COR-L47 (cell line): ENCODE results near the gene STKLD1.
"Not testable (repeated sequence)": the region's sequence is repeated elsewhere in the genome, so short reads cannot be mapped to it uniquely, and the experiment has no call there.

Experiments used
- DNase-seq: peaks from one replicate; lab custom pipeline; 2025; lab: John Stamatoyannopoulos, UW

Gene STKLD1

GRCh38 chr9:133375724-133376654, at the start of gene STKLD1, which contains the start of gene SURF4:
STKLD1 (plus strand) TSS chr9:133376366; CDS start chr9:133376474, 108 bp downstream.
SURF4 (minus strand) TSS chr9:133376060; CDS start chr9:133375969, 91 bp downstream.
- DNase-seq: peak; percentile 95

- DNase-seq: not testable (repeated sequence)
Measured at GRCh38 chr9:133327021-133327420, 49.1 kb upstream of the STKLD1 start.

- DNase-seq: no peak
Measured at GRCh38 chr9:133327834-133328484, 48.2 kb upstream of the STKLD1 start.

- peak; percentile 7 for DNase-seq
Measured at GRCh38 chr9:133329306-133330156, 46.6 kb upstream of the STKLD1 start.

- DNase-seq: no peak
Measured at GRCh38 chr9:133331221-133331620, 44.9 kb upstream of the STKLD1 start.

- DNase-seq: no peak
Measured at GRCh38 chr9:133331641-133332380, 44.4 kb upstream of the STKLD1 start.

GRCh38 chr9:133332381-133332730, 43.8 kb upstream of the STKLD1 start:
- DNase-seq: no peak

- no peak for DNase-seq
Measured at GRCh38 chr9:133333011-133333410, 43.2 kb upstream of the STKLD1 start.

- no peak for DNase-seq
Measured at GRCh38 chr9:133333566-133333965, 42.6 kb upstream of the STKLD1 start.

GRCh38 chr9:133334161-133334560, 42.0 kb upstream of the STKLD1 start:
- DNase-seq: no peak

GRCh38 chr9:133334888-133335287, 41.3 kb upstream of the STKLD1 start:
- DNase-seq: not testable (repeated sequence)

- DNase-seq: peak; percentile 92
Measured at GRCh38 chr9:133335924-133336811, 40.0 kb upstream of the STKLD1 start, which contains the start of gene SURF6. SURF6 (minus strand) TSS chr9:133336188; CDS start chr9:133336132, 56 bp downstream.

GRCh38 chr9:133339641-133340040, 36.5 kb upstream of the STKLD1 start:
- DNase-seq: no peak

- no peak for DNase-seq
Measured at GRCh38 chr9:133340256-133340655, 35.9 kb upstream of the STKLD1 start.

- no peak for DNase-seq
Measured at GRCh38 chr9:133340916-133341315, 35.2 kb upstream of the STKLD1 start.

GRCh38 chr9:133341369-133342068, 34.6 kb upstream of the STKLD1 start:
- no peak for DNase-seq

- DNase-seq: no peak
Measured at GRCh38 chr9:133342069-133342406, 34.1 kb upstream of the STKLD1 start.

GRCh38 chr9:133342570-133342969, 33.6 kb upstream of the STKLD1 start:
- DNase-seq: no peak

GRCh38 chr9:133344071-133344470, 32.1 kb upstream of the STKLD1 start:
- DNase-seq: no peak

- no peak for DNase-seq
Measured at GRCh38 chr9:133344979-133345378, 31.2 kb upstream of the STKLD1 start.
